Fibroblast of the conjunctiva (primary cell): ENCODE results near the gene DLG2.

Experiments used
- DNase-seq: peaks from one replicate; pipeline ENCODE4 v3.0.0-alpha.2; 2010; ENCODE audit warnings: low read depth

The DLG2 gene

DNA sequence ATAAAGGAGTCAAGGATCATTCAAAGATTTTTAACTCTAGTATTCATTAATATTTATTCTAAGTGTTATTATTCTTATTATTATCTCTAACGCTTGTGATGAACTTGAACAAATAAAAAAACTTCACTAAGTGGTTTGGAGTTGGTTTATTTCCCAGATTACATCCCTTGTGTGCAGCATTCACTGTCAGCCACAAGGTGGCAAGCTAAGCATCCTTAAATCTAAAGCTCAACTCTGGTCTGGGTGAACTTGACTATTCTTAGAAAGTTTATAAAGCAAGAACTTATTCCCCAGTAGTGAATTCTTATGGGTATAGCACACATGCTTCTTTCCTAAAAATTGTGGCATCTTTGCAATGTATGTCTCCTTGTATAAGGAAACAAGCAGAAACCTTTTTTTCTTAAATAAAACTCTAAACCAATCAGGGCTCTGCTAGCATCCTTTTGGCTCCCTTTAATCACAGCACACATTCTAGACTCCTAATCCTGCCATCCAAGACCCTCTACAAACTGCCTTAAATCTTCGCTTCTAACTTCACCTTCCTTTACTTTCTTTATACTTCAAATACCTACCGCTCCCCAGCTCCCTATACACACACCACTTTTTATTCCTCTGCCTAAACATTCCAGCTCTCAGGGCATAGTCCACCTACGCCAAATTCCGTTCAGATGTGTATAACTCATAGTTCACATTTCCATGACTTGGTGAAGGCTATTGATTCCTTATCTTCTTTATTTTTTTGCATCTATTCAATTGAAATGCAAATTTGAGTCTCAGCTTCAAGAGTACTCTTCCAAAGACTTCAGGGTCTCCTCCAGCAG lies 1068.8 kb downstream of the DLG2 start:
- peak; percentile 24 for DNase-seq

DNA sequence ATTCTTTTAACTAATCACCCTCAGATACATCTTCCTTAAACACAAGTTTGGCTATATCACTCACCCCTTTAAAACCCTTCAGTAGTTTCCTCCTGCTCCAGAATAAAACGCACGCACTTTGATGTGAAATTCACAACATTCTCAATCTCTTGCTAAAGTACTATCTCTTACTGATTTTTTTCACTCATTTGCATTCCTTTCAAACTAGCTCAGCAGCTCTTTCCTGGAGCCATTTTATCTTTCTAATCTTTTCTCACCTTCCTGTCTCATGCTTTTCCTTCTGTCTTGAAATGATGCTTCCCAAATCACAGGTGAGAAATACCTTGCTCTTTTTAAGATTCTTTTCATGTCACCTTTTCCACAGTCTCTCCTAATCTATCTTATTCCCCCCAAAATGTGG lies 1074.4 kb downstream of the DLG2 start:
- no peak for DNase-seq

DNA sequence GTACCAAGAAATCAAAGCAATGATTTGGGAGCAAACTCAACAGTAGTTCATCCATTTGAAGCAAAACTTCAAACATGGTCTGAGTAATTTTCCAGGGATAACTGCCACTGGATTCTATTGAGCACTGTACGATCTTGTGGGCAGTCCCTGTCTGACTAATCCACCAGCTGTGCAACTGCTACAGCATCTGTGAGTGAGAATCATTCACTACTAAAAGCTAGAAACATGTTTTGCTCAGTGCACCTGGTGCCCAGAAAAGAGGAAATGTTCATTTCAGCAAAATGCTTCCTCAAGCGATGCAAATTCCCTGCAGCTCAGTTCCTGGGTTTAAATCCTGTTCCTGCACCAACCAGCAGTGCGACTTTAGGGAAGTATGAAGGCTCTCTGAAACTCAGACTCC lies 1077.9 kb downstream of the DLG2 start:
- no peak for DNase-seq

DNA sequence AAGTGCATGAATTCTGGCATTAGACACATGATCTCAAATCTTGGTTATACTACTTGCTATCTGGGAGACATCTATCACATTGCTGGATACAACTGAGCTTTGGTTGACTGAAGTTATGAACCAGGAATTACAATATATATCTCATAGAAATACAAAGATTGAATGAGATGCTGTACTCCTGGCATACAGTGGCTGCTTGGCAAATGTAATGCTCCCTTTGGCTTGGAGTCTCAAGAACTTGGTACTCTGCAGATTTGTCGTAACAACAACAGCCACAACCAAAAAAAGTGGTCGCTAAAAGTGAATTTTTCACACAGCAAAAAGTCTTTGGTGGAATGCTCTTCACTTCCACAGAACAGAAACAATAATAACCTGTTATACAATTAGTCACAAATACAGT lies 1082.6 kb downstream of the DLG2 start:
- DNase-seq: no peak

DNA sequence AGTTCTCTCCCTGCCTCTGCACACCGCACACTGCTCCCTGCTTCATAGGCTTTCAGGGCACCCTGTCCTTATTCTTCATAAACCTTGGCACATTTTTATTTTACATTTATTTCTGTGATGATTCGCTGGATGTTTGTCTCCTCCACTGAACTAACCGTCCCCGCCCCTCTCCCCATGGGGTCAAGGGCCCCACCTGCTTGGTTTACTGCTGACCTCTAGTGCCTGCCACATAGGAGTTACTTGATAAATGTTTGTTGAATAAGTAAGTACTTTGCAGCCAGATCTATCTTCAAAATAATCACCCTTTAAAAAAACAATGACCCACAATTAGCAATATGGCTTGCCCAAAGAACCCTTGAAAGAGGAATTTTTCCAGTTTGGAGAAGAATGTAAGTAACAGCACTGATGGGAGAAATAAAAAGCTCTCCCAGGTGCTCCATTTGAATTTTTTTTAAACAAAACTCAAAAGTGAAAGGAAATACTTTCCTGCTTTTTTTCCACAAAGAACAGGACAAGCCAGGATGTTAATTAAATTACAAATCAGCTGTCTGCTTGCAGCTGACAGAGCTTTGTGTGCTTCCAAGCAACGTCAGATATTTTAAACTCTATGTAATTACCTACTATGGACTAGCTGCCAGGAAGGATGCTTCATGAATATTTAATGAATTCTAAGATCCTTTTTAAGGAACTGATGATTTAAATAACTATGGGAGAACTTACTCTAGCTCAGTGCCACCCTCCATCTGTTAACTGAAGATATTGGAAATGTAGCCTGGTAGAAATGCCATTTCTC lies 1083.6 kb downstream of the DLG2 start:
- no peak for DNase-seq

DNA sequence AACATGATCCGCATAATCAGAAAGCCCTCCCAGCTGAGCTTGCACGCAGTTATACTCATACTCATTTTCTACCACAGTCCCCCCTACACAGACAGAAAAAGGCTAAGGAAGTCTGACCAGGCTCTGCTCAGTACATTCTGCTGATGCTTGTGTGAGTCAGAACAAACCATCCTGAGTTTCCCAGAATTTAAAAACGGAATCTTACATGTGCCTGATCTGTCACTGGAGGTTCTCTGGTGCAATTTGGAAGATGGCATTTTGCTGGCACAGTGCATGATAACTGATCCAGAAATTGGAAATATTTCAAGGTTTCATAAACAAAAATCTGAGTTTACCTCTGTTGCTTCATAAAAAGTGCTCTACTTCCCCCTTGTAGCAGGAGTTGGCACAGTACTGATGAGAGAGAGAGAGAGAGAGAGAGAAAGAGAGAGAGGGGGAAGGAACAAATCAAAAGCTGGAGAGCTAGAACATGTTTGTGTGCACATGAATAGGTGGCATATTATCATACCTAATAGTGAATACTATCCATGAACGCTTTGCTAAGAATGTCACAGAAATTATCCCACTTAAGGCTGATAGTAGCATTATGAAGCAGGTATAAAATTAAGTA lies 1085.3 kb downstream of the DLG2 start:
- DNase-seq: no peak

DNA sequence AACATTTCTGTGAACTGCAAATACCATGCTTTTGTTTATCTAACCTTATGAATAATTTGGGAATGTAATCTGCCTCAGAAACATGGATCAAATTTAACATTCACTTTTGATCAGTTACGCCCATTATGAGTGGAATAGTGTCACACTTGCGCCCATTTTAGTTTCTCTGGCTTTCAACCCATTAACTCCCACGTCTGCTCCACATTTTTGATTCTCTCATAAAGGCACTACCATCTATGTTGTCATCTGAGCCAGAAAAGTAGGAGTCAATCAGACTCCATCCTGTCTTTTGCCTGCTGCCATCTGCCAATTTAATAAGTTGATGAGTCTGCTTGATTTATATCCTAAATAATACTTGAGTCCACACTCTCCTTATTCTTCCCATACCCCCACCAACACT lies 1090.7 kb downstream of the DLG2 start:
- no peak for DNase-seq

DNA sequence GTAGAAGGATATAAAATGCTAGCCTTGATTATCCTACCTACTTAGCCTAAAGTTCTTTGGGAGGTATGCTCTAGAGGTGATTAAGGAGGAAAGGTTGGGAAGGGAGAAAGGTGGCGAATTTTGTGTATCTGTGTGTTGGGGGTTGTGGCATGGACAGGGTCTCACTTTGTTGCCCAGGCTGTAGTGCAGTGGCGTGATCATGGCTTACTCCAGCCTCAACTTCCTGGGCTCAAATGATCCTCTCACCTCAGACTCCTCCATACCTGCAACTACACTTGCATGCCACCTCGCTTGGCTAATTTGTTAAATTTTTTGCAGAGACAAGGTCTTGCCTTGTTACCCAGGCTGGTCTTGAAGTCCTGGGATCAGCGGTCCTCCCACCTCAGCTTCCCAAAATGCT lies 1094.8 kb downstream of the DLG2 start:
- no peak for DNase-seq

DNA sequence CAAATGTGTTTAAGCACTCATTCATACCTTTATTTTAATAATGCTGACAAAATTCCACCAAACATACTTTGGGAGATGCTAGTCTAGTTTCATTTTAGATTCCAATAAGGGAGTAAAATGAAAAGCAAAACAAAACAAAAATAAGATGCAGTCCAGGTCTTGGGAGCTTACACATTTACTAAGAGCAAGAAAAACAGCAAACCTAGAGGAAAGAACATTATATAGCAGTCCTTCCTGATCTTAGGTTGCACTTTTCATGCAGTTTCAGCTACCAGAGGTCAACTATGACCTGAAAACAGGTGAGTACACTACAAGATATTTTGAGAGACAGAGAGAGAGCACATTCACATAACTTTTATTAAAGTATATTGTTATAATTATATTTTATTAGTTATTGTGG lies 1100.9 kb downstream of the DLG2 start:
- no peak for DNase-seq

DNA sequence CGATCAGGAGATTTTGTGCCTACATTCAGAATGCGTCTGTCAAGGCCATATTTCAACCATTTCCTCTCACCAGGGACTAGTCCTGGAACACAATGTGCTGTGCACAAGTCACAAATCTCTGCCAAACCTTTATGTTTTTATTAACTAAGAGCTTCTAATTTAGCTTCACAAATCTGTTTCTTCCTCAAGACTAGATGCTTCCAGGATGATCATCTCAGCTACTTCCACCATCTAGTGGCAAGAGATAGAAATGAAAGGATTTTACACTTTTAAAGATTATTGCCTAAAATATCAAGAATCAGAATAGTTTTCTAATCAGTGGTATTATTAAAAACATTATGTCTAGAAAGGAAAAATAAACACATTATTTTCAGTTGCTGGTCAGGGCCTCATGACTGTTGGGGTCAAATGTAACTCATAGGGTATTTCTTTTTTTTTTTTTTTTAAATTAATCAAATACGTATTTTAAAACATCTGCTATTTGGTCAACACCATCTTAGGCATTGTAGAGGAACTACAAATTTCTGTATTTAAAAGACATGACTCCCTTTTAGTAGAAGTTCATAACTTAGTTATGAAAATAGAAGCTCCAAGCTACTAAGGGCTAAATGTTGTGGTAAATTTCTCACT lies 1102.6 kb downstream of the DLG2 start:
- DNase-seq: peak; percentile 3

DNA sequence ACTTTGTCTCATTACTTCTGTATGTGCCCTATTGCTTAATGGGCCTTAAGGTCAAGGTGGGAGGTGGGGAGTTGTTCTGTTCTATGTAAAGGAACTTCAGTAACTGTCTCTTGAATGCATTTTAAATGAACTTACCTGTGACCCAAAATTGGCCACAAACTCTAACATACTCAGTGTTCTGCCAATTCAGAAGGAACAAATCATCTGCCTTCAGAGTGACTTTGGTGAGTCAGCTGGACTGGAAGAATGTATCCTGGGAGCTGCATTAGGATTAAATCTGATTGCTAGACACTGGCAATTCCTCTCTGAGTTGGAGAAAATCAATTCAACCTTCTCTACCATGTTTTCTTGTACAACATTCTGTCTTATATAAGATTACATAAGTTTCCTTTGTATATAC lies 1104.8 kb downstream of the DLG2 start:
- no peak for DNase-seq

DNA sequence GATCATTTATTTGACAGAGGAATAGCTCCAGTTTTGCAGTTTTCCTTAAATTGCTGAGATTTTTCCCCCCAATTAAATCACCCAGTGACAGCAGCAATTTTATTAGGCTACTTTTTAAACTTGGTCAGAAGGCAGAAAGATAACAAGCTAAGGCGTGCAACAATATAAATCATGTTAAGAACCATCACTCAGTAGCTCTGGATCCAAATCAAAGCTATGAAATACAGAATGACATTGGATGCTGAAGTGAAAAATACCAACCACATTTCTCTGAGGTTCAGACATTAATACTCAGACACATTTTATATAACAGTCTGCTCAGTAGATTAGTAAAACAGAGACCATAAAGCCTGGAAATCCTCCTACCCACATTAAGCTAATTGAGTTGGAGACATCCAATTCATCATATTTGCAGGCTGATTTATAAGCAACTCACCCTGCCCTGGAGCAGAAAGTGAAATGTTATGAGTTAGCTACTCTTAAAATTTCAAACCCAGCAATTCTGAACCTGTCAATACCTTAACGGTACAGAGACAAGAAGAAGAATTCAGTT lies 1108.4 kb downstream of the DLG2 start:
- DNase-seq: no peak

DNA sequence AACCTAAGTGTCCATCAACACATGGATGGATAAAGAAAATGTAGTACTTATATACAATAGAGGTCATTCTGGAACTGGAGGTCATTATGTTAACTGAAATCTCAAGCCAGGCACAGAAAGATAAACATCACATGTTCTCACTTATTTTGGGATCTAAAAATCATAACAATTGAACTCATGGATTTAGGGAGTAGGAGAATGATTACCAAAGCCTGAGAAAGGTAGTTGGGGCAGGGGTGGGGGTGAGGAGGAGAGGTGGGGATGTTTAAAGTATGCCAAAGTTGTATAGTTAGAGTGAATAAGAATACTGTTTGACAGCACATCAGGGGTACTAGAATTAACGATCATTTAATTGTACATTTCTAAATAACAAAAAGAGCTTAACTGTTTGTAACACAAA lies 1112.7 kb downstream of the DLG2 start:
- DNase-seq: no peak

DNA sequence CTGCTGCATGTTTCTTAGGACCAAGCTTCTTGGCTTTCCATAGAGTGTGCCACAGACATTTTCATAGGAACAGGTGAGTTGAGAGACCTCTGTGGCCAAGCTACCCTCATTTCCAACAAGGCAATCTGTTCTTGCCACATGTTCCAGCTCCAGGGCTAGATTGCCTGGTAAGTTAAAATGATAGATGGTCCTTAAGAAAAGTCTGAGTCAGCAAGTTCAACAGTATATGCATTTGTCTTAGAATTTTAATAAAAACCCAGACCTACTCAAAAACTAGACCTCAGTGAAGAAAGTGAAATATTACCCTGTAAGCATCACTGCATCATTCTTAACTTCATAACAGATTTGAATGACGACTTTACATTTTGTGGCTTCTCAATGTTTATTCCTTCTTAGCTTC lies 1123.6 kb downstream of the DLG2 start:
- DNase-seq: no peak

DNA sequence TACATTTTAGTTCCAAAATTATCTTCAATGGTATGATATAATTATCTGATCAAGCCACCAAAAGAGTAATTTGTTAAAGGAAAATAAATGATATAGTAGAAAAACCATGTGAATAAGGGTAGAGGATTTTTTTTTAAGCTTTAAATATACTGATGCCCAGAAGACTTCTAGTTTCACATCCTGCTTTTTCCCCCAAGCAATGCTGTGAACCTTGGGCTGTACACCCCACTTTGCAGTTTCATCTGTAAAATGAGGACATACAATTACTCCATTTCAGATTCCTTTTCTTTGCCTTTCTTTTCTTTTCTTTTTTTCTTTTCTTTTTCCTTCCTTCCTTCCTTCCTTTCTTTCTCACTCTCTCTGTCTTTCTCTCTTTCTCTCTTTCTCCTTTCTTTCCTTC lies 1125.4 kb downstream of the DLG2 start:
- no peak for DNase-seq

DNA sequence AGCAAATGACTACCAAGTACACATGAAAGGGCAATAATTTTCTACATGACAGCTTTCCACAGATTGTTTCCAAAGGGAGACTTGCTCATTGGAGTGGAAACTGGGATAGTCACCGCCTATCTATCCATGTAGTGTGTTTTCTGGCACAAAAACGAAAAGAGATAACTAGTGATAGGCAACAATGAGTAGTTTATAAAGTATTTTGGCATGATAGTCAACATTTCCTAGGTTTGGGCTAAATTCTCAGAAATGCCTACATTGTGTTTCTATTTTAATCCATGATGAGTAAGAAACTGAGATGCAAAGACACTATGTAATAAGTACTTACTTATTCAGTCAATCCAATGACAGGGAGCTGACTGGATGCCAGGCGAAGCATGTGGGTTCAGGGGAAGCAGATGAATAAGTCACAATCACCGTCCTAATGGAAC lies 1129.1 kb downstream of the DLG2 start:
- DNase-seq: peak; percentile 5

DNA sequence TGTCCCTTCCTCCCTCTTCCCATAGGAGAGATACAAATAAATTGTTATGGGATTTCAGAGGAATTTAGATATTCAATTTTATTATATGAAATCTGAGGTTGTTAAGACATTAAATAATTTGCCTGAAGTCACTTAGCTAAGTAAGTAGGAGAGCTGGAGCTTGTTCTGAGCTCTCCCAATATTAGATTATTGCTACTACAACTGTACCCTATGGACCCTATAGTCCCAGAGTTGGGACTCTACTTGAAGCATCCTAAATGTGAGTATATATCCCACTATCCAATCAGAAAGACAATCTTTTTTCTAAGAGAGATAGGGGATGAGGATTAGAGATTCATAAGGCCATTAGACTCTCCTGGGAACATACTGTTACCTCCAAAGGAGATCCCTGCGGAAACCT lies 1130.0 kb downstream of the DLG2 start:
- DNase-seq: no peak

DNA sequence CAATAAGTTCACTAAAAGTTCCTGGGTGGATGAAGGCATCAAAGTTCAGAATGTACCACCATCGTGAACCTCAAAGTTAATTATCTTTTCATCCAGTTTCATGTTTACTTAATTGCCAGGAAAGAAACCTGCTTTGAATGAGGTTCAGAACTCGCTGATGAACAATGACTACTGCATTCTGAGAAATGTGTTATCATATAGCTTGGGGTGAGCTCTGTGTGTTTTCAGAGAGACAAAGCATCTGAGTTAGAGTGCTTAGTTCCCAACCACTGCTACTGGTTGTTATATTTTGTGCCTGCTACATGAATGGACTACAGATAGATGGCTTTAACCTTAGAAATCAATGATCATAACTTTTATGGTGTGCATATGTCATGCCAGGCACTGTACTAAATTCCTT lies 1131.0 kb downstream of the DLG2 start:
- no peak for DNase-seq

DNA sequence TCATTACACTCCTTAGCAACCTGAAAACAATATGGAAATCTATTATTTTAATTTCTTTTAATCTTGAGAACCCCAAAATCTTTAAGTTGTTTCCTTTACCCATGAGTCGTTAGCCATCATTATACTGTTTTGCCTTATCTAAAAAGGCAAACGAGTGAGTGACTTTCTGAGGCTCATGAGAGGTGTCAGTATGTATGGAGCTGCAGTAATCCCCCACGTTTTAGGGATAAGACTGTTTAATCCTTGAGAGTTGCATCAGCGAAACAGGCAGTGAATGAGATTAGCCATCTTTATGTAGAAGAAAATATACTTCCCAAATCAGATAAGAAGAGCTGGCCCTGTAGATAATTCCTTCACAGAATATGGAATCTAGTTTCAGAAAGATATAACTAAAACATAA lies 1147.0 kb downstream of the DLG2 start:
- DNase-seq: no peak

DNA sequence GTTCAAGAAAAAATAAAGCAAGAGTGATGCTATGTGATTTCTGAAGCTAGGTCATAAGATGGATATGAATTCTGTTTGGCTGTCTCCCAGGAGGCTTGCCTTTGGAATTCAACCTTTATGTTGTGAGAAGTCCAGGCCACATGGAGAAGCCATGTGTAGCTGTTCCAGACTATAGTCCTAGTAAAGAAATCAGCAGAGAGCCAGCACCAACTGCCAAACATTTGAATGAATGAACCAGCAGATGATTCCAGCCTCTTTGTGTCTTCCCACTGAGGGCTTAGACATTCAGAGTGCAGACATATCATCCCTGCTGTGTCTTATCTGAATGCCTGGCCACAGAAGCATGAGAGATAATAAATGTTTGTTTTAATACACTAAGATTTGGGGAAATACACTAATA lies 1150.6 kb downstream of the DLG2 start:
- DNase-seq: no peak

DNA sequence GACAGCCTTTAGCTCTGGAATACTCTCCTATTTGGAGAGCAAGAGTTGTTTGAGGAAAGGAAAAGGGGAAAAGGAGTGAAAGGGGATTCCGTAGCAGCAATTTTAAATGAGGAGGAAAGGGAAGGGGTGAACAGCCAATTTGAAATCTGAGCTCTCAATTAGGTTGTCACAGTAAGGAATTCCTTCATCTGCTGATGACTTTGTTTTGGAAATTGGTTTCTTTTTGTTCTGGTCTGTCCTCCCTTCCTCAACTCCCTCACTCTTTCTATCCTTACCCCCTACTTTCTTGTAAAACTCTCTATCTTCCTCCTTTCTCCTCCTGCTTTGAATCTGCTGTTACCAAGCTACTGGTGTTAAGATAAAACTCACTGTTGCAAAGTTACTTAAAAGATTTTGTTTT lies 1155.6 kb downstream of the DLG2 start:
- DNase-seq: no peak

DNA sequence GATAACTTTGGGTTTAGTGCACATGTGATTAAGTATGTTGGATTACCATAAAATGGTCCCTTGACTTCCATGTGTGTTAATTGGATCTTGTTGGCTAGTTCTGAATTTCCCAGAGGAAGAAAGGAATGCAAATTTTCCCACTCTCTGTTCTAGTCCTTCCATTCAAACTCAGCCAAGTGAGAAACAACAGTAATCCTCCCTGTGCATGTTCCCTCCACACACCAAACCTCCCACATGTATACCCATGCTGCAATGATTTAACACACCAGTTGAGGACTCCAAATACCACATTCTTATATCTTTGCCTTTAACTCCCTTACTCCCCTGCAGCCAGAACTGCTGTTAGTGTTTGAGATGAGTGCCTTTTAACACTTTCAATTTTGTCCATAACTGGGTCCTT lies 1158.9 kb downstream of the DLG2 start:
- no peak for DNase-seq
